CD4-positive, alpha-beta memory T cell (primary cell): ENCODE results near the gene TUBGCP4. TPM values are rescaled to one million over a fixed set of nuclear protein-coding genes. Genes with fewer than 3 reads are reported as not detected.

ENCODE experiments used
- CTCF ChIA-PET: fragments of 350-600 bp; sonication (Branson Sonifier 250); formaldehyde crosslinking; loops from one replicate; lab custom pipeline; 2021; ENCODE audit warnings: inconsistent platforms; ENCODE audit not compliant: partially characterized antibody; lab: Charles Lee
- POLR2A ChIA-PET: fragments of 350-600 bp; sonication (Branson Sonifier 250); formaldehyde crosslinking; loops from one replicate; lab custom pipeline; 2021; ENCODE audit not compliant: partially characterized antibody; lab: Charles Lee
- DNase-seq, 5 donors: peaks; one replicate each; pipeline versions ENCODE4 v3.0.0 to v3.0.0-alpha.2; 2020 to 2022; ENCODE audit warnings: mixed read lengths in 1 of 5
- H3K27ac ChIP-seq: one replicate; pipeline ENCODE4 v1.7.0; 2013; ENCODE audit warnings: low read depth, low read length
- H3K27me3 ChIP-seq: 2 replicates; pipeline ENCODE4 v1.7.0; 2013; ENCODE audit warnings: mild to moderate bottlenecking, low read length, moderate library complexity; ENCODE audit not compliant: insufficient read depth
- H3K36me3 ChIP-seq: 2 replicates; pipeline ENCODE4 v1.7.0; 2013; ENCODE audit warnings: mild to moderate bottlenecking, low read length, moderate library complexity; ENCODE audit not compliant: insufficient read depth
- H3K4me1 ChIP-seq: 2 replicates; pipeline ENCODE4 v1.7.0; 2013; ENCODE audit warnings: mild to moderate bottlenecking, low read length, moderate library complexity; ENCODE audit not compliant: insufficient read depth
- H3K4me3 ChIP-seq, 2 donors: one replicate each; pipeline ENCODE4 v1.7.0; 2013; ENCODE audit warnings: low read length in 2 of 2, mild to moderate bottlenecking in 1 of 2
- H3K9me3 ChIP-seq, 2 donors: one replicate each; pipeline ENCODE4 v1.7.0; 2013; ENCODE audit warnings: low read length in 2 of 2, control low read depth in 1 of 2; ENCODE audit not compliant: control insufficient read depth in 1 of 2
- H3K27ac Mint-ChIP-seq, 7 donors: one replicate each; pipeline ENCODE4 v1.8.0; 2020 to 2021; ENCODE audit warnings: mixed read lengths in 7 of 7, mild to moderate bottlenecking in 6 of 7, inconsistent platforms in 3 of 7, moderate library complexity in 3 of 7
- H3K27me3 Mint-ChIP-seq, 2 donors: one replicate each; pipeline ENCODE4 v1.8.0; 2020 to 2021; ENCODE audit warnings: mixed read lengths in 2 of 2
- H3K36me3 Mint-ChIP-seq, 2 donors: one replicate each; pipeline ENCODE4 v1.8.0; 2020 to 2021; ENCODE audit warnings: mixed read lengths in 2 of 2, inconsistent platforms in 1 of 2, mild to moderate bottlenecking in 1 of 2
- H3K4me1 Mint-ChIP-seq, 4 donors: one replicate each; pipeline ENCODE4 v1.8.0; 2020 to 2021; ENCODE audit warnings: mixed read lengths in 4 of 4, mild to moderate bottlenecking in 1 of 4
- H3K4me3 Mint-ChIP-seq, 8 donors: one replicate each; pipeline ENCODE4 v1.8.0; 2020 to 2021; ENCODE audit warnings: mixed read lengths in 8 of 8, mild to moderate bottlenecking in 7 of 8, moderate library complexity in 6 of 8, inconsistent platforms in 3 of 8
- H3K9me3 Mint-ChIP-seq, 8 donors: one replicate each; pipeline ENCODE4 v1.8.0; 2020 to 2021; ENCODE audit warnings: mixed read lengths in 8 of 8, mild to moderate bottlenecking in 5 of 8, inconsistent platforms in 3 of 8, moderate library complexity in 1 of 8
- intact Hi-C: fragments of 100-400 bp; cut with micrococcal nuclease; formaldehyde crosslinking; loops from one replicate; pipeline ENCODE4 v1.15.1; 2023
- polyA plus RNA-seq, 2 donors: library from polyadenylated mRNA; unstranded; fragments of 300-500 nt; fragmentation: Illumina TruSeq; gene quantifications; one replicate each; pipeline ENCODE4 v1.2.3, GENCODE V29; 2021
- total RNA-seq, 2 experiments: library from RNA; stranded (reverse); gene quantifications; one replicate each; pipeline ENCODE4 v1.2.3, GENCODE V29; 2021

Gene TUBGCP4, protein sequence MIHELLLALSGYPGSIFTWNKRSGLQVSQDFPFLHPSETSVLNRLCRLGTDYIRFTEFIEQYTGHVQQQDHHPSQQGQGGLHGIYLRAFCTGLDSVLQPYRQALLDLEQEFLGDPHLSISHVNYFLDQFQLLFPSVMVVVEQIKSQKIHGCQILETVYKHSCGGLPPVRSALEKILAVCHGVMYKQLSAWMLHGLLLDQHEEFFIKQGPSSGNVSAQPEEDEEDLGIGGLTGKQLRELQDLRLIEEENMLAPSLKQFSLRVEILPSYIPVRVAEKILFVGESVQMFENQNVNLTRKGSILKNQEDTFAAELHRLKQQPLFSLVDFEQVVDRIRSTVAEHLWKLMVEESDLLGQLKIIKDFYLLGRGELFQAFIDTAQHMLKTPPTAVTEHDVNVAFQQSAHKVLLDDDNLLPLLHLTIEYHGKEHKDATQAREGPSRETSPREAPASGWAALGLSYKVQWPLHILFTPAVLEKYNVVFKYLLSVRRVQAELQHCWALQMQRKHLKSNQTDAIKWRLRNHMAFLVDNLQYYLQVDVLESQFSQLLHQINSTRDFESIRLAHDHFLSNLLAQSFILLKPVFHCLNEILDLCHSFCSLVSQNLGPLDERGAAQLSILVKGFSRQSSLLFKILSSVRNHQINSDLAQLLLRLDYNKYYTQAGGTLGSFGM
- total RNA-seq (10 to 100 TPM; 23.6 to 23.9 TPM), polyA plus RNA-seq (10 to 100 TPM; 10.2 to 12.1 TPM)

DNA sequence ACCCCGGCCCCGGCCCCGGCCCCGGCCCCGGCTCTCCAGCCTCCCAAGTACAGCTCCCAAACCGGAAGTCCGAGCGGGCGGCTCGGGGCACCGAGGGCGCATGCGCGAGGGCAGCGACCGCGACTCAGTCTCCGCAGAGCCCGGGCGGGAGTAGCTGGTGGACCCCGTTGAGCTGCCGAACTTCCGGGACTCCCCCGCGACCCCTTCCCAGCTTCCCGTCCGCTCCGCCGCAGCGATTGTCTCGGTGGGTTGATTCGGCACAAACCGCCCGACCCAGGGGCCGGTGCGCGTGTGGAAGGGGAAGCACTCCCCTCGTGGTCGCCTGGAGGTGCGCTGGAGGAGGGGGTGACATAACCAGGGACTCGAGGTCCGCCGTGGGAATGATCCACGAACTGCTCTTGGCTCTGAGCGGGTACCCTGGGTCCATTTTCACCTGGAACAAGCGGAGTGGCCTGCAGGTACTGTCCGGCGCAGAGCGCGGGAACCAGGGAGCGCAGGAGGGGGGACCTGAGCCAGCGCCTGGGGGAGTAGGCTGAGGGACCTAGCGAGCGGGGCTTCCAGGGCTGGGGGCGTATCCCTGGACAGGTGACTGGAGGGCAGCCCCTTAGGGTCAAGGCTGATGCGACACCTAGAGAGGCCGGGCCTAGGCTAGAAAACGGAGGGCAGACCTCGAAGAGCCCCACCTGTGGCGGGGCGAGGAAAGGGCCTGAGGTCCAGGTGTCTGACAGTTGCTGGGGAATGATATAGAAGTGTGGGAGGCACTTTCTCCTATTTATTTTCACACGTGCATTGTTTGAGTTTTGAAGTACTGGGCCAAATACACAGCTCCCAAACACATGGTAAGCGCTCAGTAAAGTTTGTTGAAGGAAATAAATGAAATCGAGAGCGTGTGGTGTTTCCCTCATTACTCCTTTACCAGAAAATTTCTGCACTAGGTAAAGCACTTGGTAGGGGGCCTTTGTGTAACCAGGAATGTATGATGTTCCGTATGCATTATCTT is at the start of gene TUBGCP4, which contains the start of gene ZSCAN29:
Gene TUBGCP4, plus strand, starts transcription at position 127 of the 1,000 bp plus-strand sequence. Its CDS starts 254 bp downstream, at position 381.
Gene ZSCAN29, minus strand, starts transcription at position 69 of the 1,000 bp plus-strand sequence. CDS start 1,130 bp downstream, outside the sequence.
- peak; percentile 67 to 76 (median 68) for DNase-seq
- Histone ChIP-seq H3K4me1 (peaks cover 33% of the 10 kb centered on the region), H3K9me3 (no peaks in the 10 kb centered on the region), H3K4me3 (peak within 1 kb of the TSS; percentile 49 to 53), H3K27ac (peak within 1 kb of the TSS; percentile 70), H3K27me3 (no peaks in the 10 kb centered on the region), H3K36me3 (no peaks in the 10 kb centered on the region)
- intact Hi-C loops, result loop anchor here (1.0 kb wide), 1 partner anchor 41 kb away; the partner anchor contains the start of gene LCMT2
- H3K4me3 Mint-ChIP-seq, result peak within 1 kb of the TSS; percentile 88 to 94 (median 92)
- POLR2A ChIA-PET, result interaction anchor here (0.7 to 2.7 kb wide), 8 partner anchors 7 to 185 kb away, joined by 3 to 14 read pairs (median 4); partner anchors contain the start of gene LCMT2
- peaks cover 45 to 65% (median 50%) of the 10 kb centered on the region in 4 donors for H3K4me1 Mint-ChIP-seq
- H3K36me3 Mint-ChIP-seq, result peaks cover 30 to 44% of the 10 kb centered on the region in 2 donors
- H3K27me3 Mint-ChIP-seq, result no peaks in the 10 kb centered on the region
- H3K27ac Mint-ChIP-seq, result peak within 1 kb of the TSS; percentile 79 to 94 (median 90)
- CTCF ChIA-PET, result interaction anchor here (0.8 to 2.1 kb wide), 11 partner anchors 10 to 144 kb away, joined by 3 to 8 read pairs (median 3); partner anchors contain the start of gene LCMT2
- H3K9me3 Mint-ChIP-seq, result peaks cover under 1 to 34% (median 12%) of the 10 kb centered on the region in 8 donors

DNA sequence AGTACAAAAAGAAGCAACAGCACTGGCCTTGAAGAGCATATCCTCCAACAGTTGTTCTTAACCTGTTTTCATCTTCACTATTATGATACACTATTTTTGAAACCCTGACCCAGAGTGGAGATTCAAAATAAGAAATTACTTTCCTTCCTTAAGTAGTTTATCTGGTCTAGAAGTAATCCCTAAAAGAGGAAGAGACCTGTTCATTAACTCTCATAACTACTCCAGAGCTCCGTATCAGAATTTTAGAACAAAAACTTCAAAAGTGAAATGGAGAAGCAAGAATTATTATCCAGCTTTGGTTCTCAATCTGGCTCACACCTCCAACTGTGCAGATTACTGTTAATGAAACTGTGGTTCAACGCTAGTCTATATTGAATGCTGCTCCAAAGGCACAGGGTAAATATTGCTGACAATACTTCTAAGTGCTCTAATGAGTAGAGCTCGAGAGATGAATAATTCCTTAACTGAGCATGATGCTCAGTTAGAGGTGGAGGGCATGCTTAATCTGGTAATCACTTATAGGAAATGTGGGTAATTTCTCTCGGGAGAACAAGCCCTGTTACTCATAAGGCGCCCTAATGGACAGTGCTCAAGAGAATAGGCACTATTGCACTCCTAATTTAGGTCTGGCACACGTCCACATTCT is 45.7 kb upstream of the TUBGCP4 start:
- ChIA-PET CTCF (interaction anchor here (1.0 kb wide), 1 partner anchor 189 kb away, joined by 3 read pairs; no protein-coding TSS in a partner anchor), POLR2A (no interaction called here)
- Histone ChIP-seq H3K27ac (no peak overlapping the region), H3K4me1 (peaks cover 15% of the 10 kb centered on the region), H3K36me3 (no peaks in the 10 kb centered on the region), H3K27me3 (no peaks in the 10 kb centered on the region), H3K9me3 (no peaks in the 10 kb centered on the region), H3K4me3 (no peak overlapping the region)
- Mint-ChIP-seq H3K4me3 (no peak overlapping the region), H3K4me1 (peaks cover 7 to 36% (median 22%) of the 10 kb centered on the region in 4 donors), H3K9me3 (peaks cover 0 to 3% (median 0%) of the 10 kb centered on the region in 8 donors), H3K27ac (no peak overlapping the region), H3K27me3 (no peaks in the 10 kb centered on the region), H3K36me3 (peaks cover 3 to 4% of the 10 kb centered on the region in 2 donors)
- no peak for DNase-seq
- intact Hi-C loops, result no loop called here

DNA sequence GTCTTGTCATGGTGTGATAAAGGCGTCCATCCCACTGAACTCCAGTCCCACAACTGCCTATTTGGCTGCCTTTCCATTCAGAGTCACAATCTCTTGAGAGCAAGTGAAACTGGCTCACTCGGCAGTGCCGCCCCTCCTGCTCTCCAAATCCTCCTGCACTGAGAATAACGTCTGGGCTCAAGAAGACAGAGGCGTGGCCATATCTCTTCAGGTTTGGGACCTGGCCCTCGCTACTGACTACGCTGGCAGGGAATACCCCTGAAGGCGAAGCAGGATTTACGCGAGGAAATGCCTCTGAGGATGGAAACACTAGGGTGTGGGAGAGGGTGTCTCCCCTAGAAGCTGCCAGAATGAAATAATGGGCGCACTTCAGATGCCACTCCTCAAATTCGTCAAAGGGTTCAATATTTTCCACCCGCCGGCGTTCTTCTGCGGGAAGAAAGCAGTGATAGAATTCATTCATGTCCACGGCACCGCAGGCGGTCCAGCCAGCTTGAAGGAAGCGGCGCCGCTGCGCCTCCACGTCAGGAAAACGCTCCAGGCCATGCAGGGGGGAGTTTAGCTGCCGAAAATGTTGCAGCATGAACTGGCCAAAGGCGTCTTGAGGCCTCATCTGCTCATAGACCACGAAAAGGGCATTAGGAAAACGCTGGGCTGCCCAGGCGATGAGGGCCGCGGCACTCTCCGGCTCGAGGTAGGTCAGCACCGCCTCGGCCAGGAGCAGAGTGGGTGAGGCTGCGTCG is 41.5 kb upstream of the TUBGCP4 start:
- POLR2A ChIA-PET, result interaction anchor here (0.8 to 1.5 kb wide), 6 partner anchors 41 to 463 kb away, joined by 3 to 8 read pairs (median 4); partner anchors contain the start of genes CCNDBP1, SERF2, TUBGCP4 and ZSCAN29
- Histone ChIP-seq H3K4me1 (peaks cover 22% of the 10 kb centered on the region), H3K36me3 (no peaks in the 10 kb centered on the region), H3K27ac (peak overlapping the region; percentile 90), H3K9me3 (no peaks in the 10 kb centered on the region), H3K27me3 (no peaks in the 10 kb centered on the region), H3K4me3 (peak overlapping the region; percentile 67 to 91)
- CTCF ChIA-PET, result interaction anchor here (1.5 kb wide), 2 partner anchors 41 to 104 kb away, joined by 3 to 4 read pairs; partner anchors contain the start of gene ZSCAN29
- Mint-ChIP-seq H3K9me3 (peaks cover 0 to 6% (median 0%) of the 10 kb centered on the region in 8 donors), H3K4me3 (peak overlapping the region; percentile 94 to 99 (median 96)), H3K4me1 (peaks cover 16 to 50% (median 31%) of the 10 kb centered on the region in 4 donors), H3K27me3 (peaks cover 0 to 3% of the 10 kb centered on the region in 2 donors), H3K27ac (peak overlapping the region; percentile 98 to 100 (median 99)), H3K36me3 (peaks cover 9 to 17% of the 10 kb centered on the region in 2 donors)
- intact Hi-C loops, result no loop called here
- DNase-seq, result peak in 1 of 5 donors; percentile 46

DNA sequence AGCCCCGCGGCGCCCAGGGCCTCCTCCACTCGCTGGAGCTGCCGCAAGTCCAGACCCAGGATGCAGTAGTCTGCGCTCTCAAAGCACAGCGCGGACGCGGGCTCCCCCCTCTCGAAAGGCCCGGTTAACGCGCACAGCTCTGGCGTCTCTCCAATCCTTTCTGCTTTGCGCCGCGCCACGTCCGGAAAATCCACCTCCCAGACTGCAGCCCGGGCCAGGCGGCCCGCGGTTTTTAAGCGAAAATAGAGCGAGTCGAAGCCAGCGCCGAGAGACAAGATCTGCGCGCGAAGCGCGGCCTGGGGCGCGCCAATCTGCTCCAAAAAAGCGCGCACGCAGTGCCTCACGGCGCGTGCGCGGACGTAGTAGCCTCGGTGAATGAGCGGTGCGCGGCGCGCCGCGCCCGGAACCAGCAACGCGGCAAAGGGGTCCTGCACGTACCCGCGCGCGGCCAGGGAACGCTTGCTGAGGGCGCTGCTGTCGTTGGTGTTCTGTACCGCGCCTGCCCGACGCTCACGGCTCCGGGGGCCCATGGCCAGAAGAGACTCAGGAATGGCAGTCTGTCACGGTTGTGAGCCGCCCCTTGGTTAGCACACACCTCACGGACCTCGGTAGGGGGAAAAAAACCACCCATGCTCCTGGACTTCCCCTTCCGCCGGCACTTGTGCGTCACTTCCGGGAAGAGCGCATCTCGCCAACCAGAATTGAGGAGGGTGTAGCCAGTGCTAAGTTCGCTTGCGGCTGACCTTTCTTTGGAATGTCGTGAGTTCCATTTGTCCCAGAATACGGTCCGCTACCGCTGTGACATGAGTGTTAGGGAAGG is 40.7 kb upstream of the TUBGCP4 start, which contains the start of gene LCMT2:
Gene LCMT2, minus strand, starts transcription at position 614 of the 820 bp plus-strand sequence. Its CDS starts 84 bp downstream, at position 530.
- peak within 1 kb of the TSS; percentile 98 to 100 (median 99) for H3K27ac Mint-ChIP-seq
- Histone ChIP-seq H3K9me3 (no peaks in the 10 kb centered on the region), H3K27me3 (no peaks in the 10 kb centered on the region), H3K4me3 (peak within 1 kb of the TSS; percentile 67 to 91), H3K36me3 (no peaks in the 10 kb centered on the region), H3K27ac (peak within 1 kb of the TSS; percentile 90), H3K4me1 (peaks cover 22% of the 10 kb centered on the region)
- H3K4me3 Mint-ChIP-seq, result peak within 1 kb of the TSS; percentile 94 to 99 (median 96)
- ChIA-PET POLR2A (interaction anchor here (0.8 to 1.5 kb wide), 6 partner anchors 41 to 462 kb away, joined by 3 to 8 read pairs (median 4); partner anchors contain the start of genes CCNDBP1, SERF2, TUBGCP4 and ZSCAN29), CTCF (interaction anchor here (1.5 kb wide), 2 partner anchors 40 to 105 kb away, joined by 3 to 4 read pairs; partner anchors contain the start of gene ZSCAN29)
- peaks cover 0 to 3% of the 10 kb centered on the region in 2 donors for H3K27me3 Mint-ChIP-seq
- peaks cover 13 to 21% of the 10 kb centered on the region in 2 donors for H3K36me3 Mint-ChIP-seq
- peaks cover 0 to 6% (median 0%) of the 10 kb centered on the region in 8 donors for H3K9me3 Mint-ChIP-seq
- H3K4me1 Mint-ChIP-seq, result peaks cover 16 to 50% (median 31%) of the 10 kb centered on the region in 4 donors
- peak; percentile 91 to 95 (median 94) for DNase-seq
- intact Hi-C loops, result loop anchor here (1.0 kb wide), 4 partner anchors 41 to 224 kb away; partner anchors contain the start of genes CCNDBP1, TUBGCP4, UBR1 and ZSCAN29

DNA sequence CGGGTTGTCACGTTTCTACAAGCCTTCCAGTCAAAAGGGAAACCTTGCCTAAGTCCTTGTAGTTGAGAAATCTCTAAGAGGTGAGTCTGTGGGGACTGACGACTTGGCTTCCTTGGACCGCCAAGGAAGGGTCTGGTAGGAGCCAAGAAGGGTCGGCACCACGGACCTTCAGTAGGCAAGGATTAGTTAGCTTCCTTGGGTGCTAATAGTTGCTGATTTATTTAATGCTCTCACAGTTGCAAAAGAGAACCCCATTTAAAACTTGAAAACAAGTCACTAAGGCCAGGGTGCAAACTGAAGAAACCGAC is 40.2 kb upstream of the TUBGCP4 start:
- Histone ChIP-seq H3K27ac (peak overlapping the region; percentile 90), H3K9me3 (no peaks in the 10 kb centered on the region), H3K27me3 (no peaks in the 10 kb centered on the region), H3K36me3 (no peaks in the 10 kb centered on the region), H3K4me3 (peak overlapping the region; percentile 67 to 91), H3K4me1 (peaks cover 22% of the 10 kb centered on the region)
- peaks cover 0 to 6% (median 0%) of the 10 kb centered on the region in 8 donors for H3K9me3 Mint-ChIP-seq
- H3K27ac Mint-ChIP-seq, result peak overlapping the region; percentile 98 to 100 (median 99)
- H3K36me3 Mint-ChIP-seq, result peaks cover 18 to 24% of the 10 kb centered on the region in 2 donors
- H3K4me3 Mint-ChIP-seq, result peak overlapping the region; percentile 94 to 99 (median 96)
- H3K4me1 Mint-ChIP-seq, result peaks cover 16 to 50% (median 31%) of the 10 kb centered on the region in 4 donors
- ChIA-PET CTCF (interaction anchor here (1.5 kb wide), 1 partner anchor 40 kb away, joined by 3 read pairs; the partner anchor contains the start of gene ZSCAN29), POLR2A (interaction anchor here (1.3 to 1.7 kb wide), 2 partner anchors 40 to 180 kb away, joined by 6 read pairs; partner anchors contain the start of genes TUBGCP4 and ZSCAN29)
- intact Hi-C loops, result loop anchor here (1.0 kb wide), 4 partner anchors 41 to 224 kb away; partner anchors contain the start of genes CCNDBP1, TUBGCP4, UBR1 and ZSCAN29
- H3K27me3 Mint-ChIP-seq, result peaks cover 0 to 3% of the 10 kb centered on the region in 2 donors
- DNase-seq, result no peak
